ENCODE results near the gene EPS15. TPM values are rescaled to one million over a fixed set of nuclear protein-coding genes. Genes with fewer than 3 reads are reported as not detected.

EPS15 gene
- total and polyA plus RNA-seq, 9 of the 15 experiments (the other 6 are each of a cell fraction or from before 2014, with no cell fraction given), result 23.1 to 69.0 (median 41.7) TPM

DNA sequence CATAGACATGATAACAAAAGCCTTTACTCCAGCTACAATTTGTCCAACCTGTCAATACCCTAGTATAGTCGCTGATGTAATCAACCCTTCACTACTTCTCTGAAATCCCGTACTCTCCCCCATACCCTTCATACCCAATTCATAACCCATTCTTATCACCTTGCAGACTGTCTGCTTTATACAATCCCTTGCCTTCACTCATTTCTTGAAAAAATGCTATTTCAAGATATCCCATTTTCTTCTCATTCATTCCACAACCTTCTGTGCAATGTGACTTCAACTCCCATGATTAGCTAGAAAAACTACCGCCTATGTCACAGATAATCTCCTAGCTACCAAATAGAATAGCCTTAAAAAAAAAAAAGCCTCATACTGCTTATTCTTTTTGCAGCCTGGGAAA, 49.5 kb downstream of the EPS15 start (continued):
- TF ChIP-seq ZNF232 (CRISPR knock-in tag; IDR thresholded peaks at IDR 0.05) (no peak), KDM1A (IDR thresholded peaks at IDR 0.05) (peak in 1 of 2 experiments; percentile 75; a peak in 3 of 4 replicates), TBP (optimal IDR thresholded peaks at IDR 0.05; ENCODE audit: low read depth, low read length) (no peak), PHB (CRISPR knock-in tag; IDR thresholded peaks at IDR 0.05) (no peak), MAZ (CRISPR knock-in tag; conservative IDR thresholded peaks at IDR 0.05 in 1 of 2, IDR thresholded peaks at IDR 0.05 in 1 of 2) (0 out of 4 replicates have a peak, but pooled peaks of 1 of the 2 experiments have one; percentile 12), ZNF217 (CRISPR knock-in tag; IDR thresholded peaks at IDR 0.05) (no peak), ATF1 (CRISPR knock-in tag; IDR thresholded peaks at IDR 0.05) (no peak), ATF1 (tag; IDR thresholded peaks at IDR 0.05) (peak; percentile 70), GTF2A2 (tag; IDR thresholded peaks at IDR 0.05) (no peak), KAT2B (IDR thresholded peaks at IDR 0.05; ENCODE audit: low read depth, low read length) (no peak), ZEB2 (IDR thresholded peaks at IDR 0.05) (peak; percentile 69; the same call in 1 of the 2 replicates), ZNF778 (CRISPR knock-in tag; IDR thresholded peaks at IDR 0.05) (no peak), SAFB (IDR thresholded peaks at IDR 0.05; ENCODE audit: borderline replicate concordance, low read depth, low read length) (no peak), ZNF766 (CRISPR knock-in tag; conservative IDR thresholded peaks at IDR 0.05) (no peak), ZNF140 (CRISPR knock-in tag; IDR thresholded peaks at IDR 0.05) (no peak), POLR2AphosphoS5 (IDR thresholded peaks at IDR 0.05; ENCODE audit: control insufficient read depth, insufficient read depth, low read depth, low read length) (no peak), ZNF79 (CRISPR knock-in tag; IDR thresholded peaks at IDR 0.05; ENCODE audit: low read depth) (no peak)
- TF ChIP-seq, protein P1, sequence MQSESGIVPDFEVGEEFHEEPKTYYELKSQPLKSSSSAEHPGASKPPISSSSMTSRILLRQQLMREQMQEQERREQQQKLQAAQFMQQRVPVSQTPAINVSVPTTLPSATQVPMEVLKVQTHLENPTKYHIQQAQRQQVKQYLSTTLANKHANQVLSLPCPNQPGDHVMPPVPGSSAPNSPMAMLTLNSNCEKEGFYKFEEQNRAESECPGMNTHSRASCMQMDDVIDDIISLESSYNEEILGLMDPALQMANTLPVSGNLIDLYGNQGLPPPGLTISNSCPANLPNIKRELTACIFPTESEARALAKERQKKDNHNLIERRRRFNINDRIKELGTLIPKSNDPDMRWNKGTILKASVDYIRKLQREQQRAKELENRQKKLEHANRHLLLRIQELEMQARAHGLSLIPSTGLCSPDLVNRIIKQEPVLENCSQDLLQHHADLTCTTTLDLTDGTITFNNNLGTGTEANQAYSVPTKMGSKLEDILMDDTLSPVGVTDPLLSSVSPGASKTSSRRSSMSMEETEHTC (IDR thresholded peaks at IDR 0.05), result no peak
- TF ChIP-seq, protein P2, sequence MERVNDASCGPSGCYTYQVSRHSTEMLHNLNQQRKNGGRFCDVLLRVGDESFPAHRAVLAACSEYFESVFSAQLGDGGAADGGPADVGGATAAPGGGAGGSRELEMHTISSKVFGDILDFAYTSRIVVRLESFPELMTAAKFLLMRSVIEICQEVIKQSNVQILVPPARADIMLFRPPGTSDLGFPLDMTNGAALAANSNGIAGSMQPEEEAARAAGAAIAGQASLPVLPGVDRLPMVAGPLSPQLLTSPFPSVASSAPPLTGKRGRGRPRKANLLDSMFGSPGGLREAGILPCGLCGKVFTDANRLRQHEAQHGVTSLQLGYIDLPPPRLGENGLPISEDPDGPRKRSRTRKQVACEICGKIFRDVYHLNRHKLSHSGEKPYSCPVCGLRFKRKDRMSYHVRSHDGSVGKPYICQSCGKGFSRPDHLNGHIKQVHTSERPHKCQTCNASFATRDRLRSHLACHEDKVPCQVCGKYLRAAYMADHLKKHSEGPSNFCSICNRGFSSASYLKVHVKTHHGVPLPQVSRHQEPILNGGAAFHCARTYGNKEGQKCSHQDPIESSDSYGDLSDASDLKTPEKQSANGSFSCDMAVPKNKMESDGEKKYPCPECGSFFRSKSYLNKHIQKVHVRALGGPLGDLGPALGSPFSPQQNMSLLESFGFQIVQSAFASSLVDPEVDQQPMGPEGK (CRISPR knock-in tag; IDR thresholded peaks at IDR 0.05; ENCODE audit: borderline replicate concordance), result no peak
- TF ChIP-seq, protein P3, sequence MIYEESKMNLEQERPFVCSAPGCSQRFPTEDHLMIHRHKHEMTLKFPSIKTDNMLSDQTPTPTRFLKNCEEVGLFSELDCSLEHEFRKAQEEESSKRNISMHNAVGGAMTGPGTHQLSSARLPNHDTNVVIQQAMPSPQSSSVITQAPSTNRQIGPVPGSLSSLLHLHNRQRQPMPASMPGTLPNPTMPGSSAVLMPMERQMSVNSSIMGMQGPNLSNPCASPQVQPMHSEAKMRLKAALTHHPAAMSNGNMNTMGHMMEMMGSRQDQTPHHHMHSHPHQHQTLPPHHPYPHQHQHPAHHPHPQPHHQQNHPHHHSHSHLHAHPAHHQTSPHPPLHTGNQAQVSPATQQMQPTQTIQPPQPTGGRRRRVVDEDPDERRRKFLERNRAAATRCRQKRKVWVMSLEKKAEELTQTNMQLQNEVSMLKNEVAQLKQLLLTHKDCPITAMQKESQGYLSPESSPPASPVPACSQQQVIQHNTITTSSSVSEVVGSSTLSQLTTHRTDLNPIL (CRISPR knock-in tag; IDR thresholded peaks at IDR 0.05), result no peak
- TF ChIP-seq, protein P4, sequence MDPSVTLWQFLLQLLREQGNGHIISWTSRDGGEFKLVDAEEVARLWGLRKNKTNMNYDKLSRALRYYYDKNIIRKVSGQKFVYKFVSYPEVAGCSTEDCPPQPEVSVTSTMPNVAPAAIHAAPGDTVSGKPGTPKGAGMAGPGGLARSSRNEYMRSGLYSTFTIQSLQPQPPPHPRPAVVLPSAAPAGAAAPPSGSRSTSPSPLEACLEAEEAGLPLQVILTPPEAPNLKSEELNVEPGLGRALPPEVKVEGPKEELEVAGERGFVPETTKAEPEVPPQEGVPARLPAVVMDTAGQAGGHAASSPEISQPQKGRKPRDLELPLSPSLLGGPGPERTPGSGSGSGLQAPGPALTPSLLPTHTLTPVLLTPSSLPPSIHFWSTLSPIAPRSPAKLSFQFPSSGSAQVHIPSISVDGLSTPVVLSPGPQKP (CRISPR knock-in tag; IDR thresholded peaks at IDR 0.05), result no peak
- TF ChIP-seq, protein P5, sequence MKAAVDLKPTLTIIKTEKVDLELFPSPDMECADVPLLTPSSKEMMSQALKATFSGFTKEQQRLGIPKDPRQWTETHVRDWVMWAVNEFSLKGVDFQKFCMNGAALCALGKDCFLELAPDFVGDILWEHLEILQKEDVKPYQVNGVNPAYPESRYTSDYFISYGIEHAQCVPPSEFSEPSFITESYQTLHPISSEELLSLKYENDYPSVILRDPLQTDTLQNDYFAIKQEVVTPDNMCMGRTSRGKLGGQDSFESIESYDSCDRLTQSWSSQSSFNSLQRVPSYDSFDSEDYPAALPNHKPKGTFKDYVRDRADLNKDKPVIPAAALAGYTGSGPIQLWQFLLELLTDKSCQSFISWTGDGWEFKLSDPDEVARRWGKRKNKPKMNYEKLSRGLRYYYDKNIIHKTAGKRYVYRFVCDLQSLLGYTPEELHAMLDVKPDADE (conservative IDR thresholded peaks at IDR 0.05; ENCODE audit: control insufficient read depth, low read depth, low read length), result no peak

Data from K562 (cell line).